ENCODE results near the gene DCC.

- TF ChIP-seq ELF4 (IDR thresholded peaks at IDR 0.05): no peak
- TF ChIP-seq FOXA1 (IDR thresholded peaks at IDR 0.05): no peak
- no peak for TF ChIP-seq ZNF384 (IDR thresholded peaks at IDR 0.05)
- no peak for TF ChIP-seq SP1 (IDR thresholded peaks at IDR 0.05)
Observed at GRCh38 chr18:52577795-52578194, 237.8 kb downstream of the DCC start.

Data from HEK293T (cell line).